Measurements from ENCODE around the gene AMBRA1.

The AMBRA1 gene

GRCh38 chr11:46366260-46366659 is 227.6 kb downstream of the AMBRA1 start:
- TF ChIP-seq CTCF (IDR thresholded peaks at IDR 0.05; ENCODE audit: extremely low read depth, missing control alignments) = no peak
- no peak for DNase-seq (ENCODE audit: low spot score)

GRCh38 chr11:46364791-46365190 is 229.0 kb downstream of the AMBRA1 start:
- TF ChIP-seq CTCF (IDR thresholded peaks at IDR 0.05; ENCODE audit: extremely low read depth, missing control alignments) = no peak
- no peak for DNase-seq (ENCODE audit: low spot score)

- no peak for DNase-seq (ENCODE audit: low spot score)
- no peak for TF ChIP-seq CTCF (IDR thresholded peaks at IDR 0.05; ENCODE audit: extremely low read depth, missing control alignments)
These were observed 229.8 kb downstream of the AMBRA1 start for GRCh38 chr11:46364056-46364455.

- no peak for DNase-seq (ENCODE audit: low spot score)
- TF ChIP-seq CTCF (IDR thresholded peaks at IDR 0.05; ENCODE audit: extremely low read depth, missing control alignments) = no peak
These were observed 230.3 kb downstream of the AMBRA1 start for GRCh38 chr11:46363455-46364005.

- DNase-seq (ENCODE audit: low spot score) = no peak
These were observed 230.8 kb downstream of the AMBRA1 start for GRCh38 chr11:46363031-46363407.

GRCh38 chr11:46362156-46363030 is 231.4 kb downstream of the AMBRA1 start:
- no peak for DNase-seq (ENCODE audit: low spot score)
- TF ChIP-seq CTCF (IDR thresholded peaks at IDR 0.05; ENCODE audit: extremely low read depth, missing control alignments) = no peak

More at GRCh38 chr11:46363031-46363407, 230.8 kb downstream of the AMBRA1 start:
- no peak for TF ChIP-seq CTCF (IDR thresholded peaks at IDR 0.05; ENCODE audit: extremely low read depth, missing control alignments)
